Prostate gland (tissue), 2 donors: ENCODE data around the gene TUBB4B. TPM values are rescaled to one million over a fixed set of nuclear protein-coding genes. Genes with fewer than 3 reads are reported as not detected.
A peak's percentile ranks its signal among the peaks of the same experiment; 100 is the strongest.

Experiments used
- DNase-seq: peaks from one replicate; pipeline ENCODE4 v3.0.0-alpha.2; 2019; ENCODE audit warnings: low spot score
- H3K27ac ChIP-seq, 2 donors: fragments of 200-600 bp; sonication (generic); 2 replicates each; pipeline ENCODE4 v1.5.1; 2017 to 2019
- H3K27me3 ChIP-seq: fragments of 200-600 bp; sonication (generic); replicated peaks from 2 replicates; pipeline ENCODE4 v1.5.1; 2019; ENCODE audit not compliant: insufficient read depth
- H3K36me3 ChIP-seq, 2 donors: fragments of 200-600 bp; sonication (generic); 1 replicate in 1 of 2; 2 replicates in 1 of 2; pipeline versions ENCODE4 v1.5.1 to v1.8.1; 2017 to 2019
- H3K4me1 ChIP-seq: fragments of 200-600 bp; sonication (generic); replicated peaks from 2 replicates; pipeline ENCODE4 v1.5.1; 2019
- H3K4me3 ChIP-seq, 2 donors: fragments of 200-600 bp; sonication (generic); 2 replicates each; pipeline ENCODE4 v1.5.1; 2017 to 2019
- H3K9me3 ChIP-seq: fragments of 200-600 bp; sonication (generic); 2 replicates; pipeline ENCODE4 v1.5.1; 2017
- POLR2A ChIP-seq: fragments of 450-650 bp; IDR thresholded peaks from one replicate; pipeline ENCODE4 v1.6.1; 2016; ENCODE audit warnings: antibody characterized with exemption, mild to moderate bottlenecking
- POLR2AphosphoS5 ChIP-seq: sonication (generic); formaldehyde crosslinking; IDR thresholded peaks from one replicate; pipeline ENCODE4 v1.6.1; 2017; ENCODE audit warnings: antibody characterized with exemption
- WGBS: methylation state at CpG from one replicate; pipeline ENCODE4 v1.1.5; 2018; 5-methylcytosine and 5-hydroxymethylcytosine counted together
- intact Hi-C: fragments of 100-400 bp; cut with DNase I; formaldehyde crosslinking; loops from one replicate; pipeline ENCODE4 v1.14.2; 2022
- total RNA-seq, 2 donors: library from RNA; depleted of rRNA; stranded (reverse); fragments of >200 nt; gene quantifications; one replicate each; pipeline ENCODE4 v1.1.0, GENCODE V29; 2016
- TF ChIP-seq, protein P1 (sequence below), 4 experiments: fragments of 200-600 bp in 2 of 4; fragments of 450-650 bp in 2 of 4; sonication (generic) in 2 of 4; IDR thresholded peaks; 1 replicate in 3 of 4; 2 replicates in 1 of 4; pipeline ENCODE4 v1.5.1; 2016 to 2019; ENCODE audit warnings: antibody characterized with exemption in 4 of 4, mild to moderate bottlenecking in 2 of 4, moderate library complexity in 2 of 4

TUBB4B gene
- total RNA-seq, 2 donors from 2014 or later, result 279 to 484 TPM

DNA sequence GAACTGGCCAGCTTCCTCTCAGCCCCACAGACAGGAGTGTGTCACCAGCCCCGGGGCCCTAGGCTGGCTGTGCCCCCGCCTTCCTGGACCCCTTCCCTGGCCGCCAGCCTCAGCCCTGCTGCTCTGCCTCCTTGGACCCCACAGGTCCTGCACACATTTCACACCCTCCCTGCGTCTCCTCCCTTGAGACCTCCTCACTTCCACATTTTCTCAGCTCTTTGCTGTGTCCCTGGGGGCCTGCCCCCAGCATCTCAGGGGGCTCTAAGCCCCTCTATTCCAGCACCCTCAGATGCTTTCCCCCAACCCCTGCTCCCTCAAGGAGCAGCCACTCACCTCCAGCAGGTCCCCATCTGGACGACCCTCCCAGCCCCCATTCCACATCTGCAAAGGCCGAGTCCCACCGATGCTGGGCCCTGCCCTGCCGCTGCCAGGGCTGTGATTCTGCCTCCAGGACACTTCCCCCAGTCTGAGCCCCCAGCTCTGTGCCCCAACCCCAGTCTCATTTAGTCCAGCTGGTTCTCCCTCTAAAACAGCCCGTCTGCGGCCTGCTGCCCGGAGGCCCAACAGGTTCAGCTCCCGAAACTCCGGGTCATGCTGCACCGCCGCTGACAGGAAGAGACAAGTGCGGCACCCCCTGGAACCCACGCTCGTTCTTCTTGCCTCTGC, 6.2 kb upstream of the TUBB4B start:
- H3K27ac ChIP-seq, result no peak overlapping the region
- peaks cover 4% of the 10 kb centered on the region for H3K27me3 ChIP-seq
- intact Hi-C loops, result loop anchor here (5.0 kb wide), 1 partner anchor 113 kb away; no protein-coding TSS in a partner anchor
- H3K36me3 ChIP-seq, result no peaks in the 10 kb centered on the region
- H3K9me3 ChIP-seq, result no peaks in the 10 kb centered on the region
- no peak for DNase-seq
- H3K4me3 ChIP-seq, result no peak overlapping the region
- TF ChIP-seq POLR2A (no peak), POLR2AphosphoS5 (no peak)
- TF ChIP-seq, protein P1, sequence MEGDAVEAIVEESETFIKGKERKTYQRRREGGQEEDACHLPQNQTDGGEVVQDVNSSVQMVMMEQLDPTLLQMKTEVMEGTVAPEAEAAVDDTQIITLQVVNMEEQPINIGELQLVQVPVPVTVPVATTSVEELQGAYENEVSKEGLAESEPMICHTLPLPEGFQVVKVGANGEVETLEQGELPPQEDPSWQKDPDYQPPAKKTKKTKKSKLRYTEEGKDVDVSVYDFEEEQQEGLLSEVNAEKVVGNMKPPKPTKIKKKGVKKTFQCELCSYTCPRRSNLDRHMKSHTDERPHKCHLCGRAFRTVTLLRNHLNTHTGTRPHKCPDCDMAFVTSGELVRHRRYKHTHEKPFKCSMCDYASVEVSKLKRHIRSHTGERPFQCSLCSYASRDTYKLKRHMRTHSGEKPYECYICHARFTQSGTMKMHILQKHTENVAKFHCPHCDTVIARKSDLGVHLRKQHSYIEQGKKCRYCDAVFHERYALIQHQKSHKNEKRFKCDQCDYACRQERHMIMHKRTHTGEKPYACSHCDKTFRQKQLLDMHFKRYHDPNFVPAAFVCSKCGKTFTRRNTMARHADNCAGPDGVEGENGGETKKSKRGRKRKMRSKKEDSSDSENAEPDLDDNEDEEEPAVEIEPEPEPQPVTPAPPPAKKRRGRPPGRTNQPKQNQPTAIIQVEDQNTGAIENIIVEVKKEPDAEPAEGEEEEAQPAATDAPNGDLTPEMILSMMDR (IDR thresholded peaks at IDR 0.05), result no peak
- H3K4me1 ChIP-seq, result peaks cover 29% of the 10 kb centered on the region
- WGBS, result 75% methylated on average over 17 of the region's 18 CpGs

- intact Hi-C loops, result loop anchor here (5.0 kb wide), 1 partner anchor 113 kb away; no protein-coding TSS in a partner anchor
- Histone ChIP-seq H3K27ac (no peak overlapping the region), H3K4me3 (no peak overlapping the region), H3K9me3 (no peaks in the 10 kb centered on the region), H3K36me3 (no peaks in the 10 kb centered on the region), H3K4me1 (peaks cover 29% of the 10 kb centered on the region), H3K27me3 (peaks cover 4% of the 10 kb centered on the region)
- TF ChIP-seq POLR2AphosphoS5 (no peak), POLR2A (no peak)
- TF ChIP-seq, protein P1 (IDR thresholded peaks at IDR 0.05), result no peak
- no peak for DNase-seq
- 67% methylated on average over 32 of the region's 35 CpGs for WGBS
Observed at GRCh38 chr9:137235424-137236237, 5.5 kb upstream of the TUBB4B start.

DNA sequence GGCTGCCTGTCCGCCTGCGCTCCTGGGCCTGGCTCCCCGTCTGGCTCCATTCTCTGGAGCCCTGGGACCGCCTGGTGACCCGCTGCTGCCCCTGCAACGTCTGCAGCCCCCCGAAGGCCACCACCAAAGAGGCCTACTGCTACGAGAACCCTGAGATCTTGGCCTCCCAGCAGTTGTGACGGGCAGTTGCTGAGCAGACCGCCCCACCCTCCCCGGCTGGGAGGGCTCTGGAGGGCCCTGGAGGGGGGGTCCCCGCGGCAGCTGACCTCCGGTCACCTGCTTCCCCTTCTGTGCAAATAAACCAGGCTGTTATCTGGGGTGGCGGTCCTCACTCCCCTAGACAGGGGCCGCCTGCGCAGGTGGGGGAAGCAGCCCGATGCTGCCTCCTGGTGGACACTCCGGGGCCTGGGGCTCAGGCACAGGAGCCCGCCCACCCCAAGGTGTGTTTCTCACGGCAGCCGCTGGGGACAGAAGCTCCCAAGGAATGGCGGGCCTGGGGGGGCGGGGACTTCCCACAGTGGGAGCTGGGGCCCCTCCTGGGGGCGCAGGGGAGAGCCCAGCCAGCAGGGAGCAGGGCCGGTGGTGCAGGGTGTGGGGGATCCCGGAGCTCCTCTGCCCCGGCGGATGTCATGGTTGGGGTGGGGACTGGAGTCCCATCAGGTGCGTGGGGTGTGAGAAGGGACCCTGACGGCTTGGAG, 4.7 kb upstream of the TUBB4B start:
- Histone ChIP-seq H3K27me3 (no peaks in the 10 kb centered on the region), H3K4me1 (peaks cover 29% of the 10 kb centered on the region), H3K9me3 (no peaks in the 10 kb centered on the region), H3K27ac (peak overlapping the region; percentile 64 to 71), H3K36me3 (no peaks in the 10 kb centered on the region), H3K4me3 (peak overlapping the region; percentile 7 to 10)
- 6% methylated on average over 22 of the region's 31 CpGs for WGBS
- intact Hi-C loops, result loop anchor here (5.0 kb wide), 1 partner anchor 114 kb away; no protein-coding TSS in a partner anchor
- TF ChIP-seq POLR2AphosphoS5, result peak; percentile 74
- peak; percentile 10 for TF ChIP-seq POLR2A
- TF ChIP-seq, protein P1 (IDR thresholded peaks at IDR 0.05), result peak; percentile 98 to 100 (median 99)
- peak; percentile 88 for DNase-seq

GRCh38 chr9:137236936-137237421, 4.1 kb upstream of the TUBB4B start:
- intact Hi-C loops, result loop anchor here (5.0 kb wide), 1 partner anchor 115 kb away; no protein-coding TSS in a partner anchor
- no peak for TF ChIP-seq POLR2AphosphoS5
- TF ChIP-seq, protein P1 (IDR thresholded peaks at IDR 0.05), result no peak
- no peak for TF ChIP-seq POLR2A
- 32% methylated on average over 6 of the region's 11 CpGs for WGBS
- DNase-seq, result no peak
- Histone ChIP-seq H3K9me3 (no peaks in the 10 kb centered on the region), H3K36me3 (no peaks in the 10 kb centered on the region), H3K27ac (peak overlapping the region; percentile 64 to 71), H3K4me1 (peaks cover 29% of the 10 kb centered on the region), H3K27me3 (no peaks in the 10 kb centered on the region), H3K4me3 (peak overlapping the region in 1 of 2 donors; percentile 7)
